Endothelial cell of umbilical vein (primary cell): ENCODE results near the gene HSPA1B. TPM values are rescaled to one million over a fixed set of nuclear protein-coding genes. Genes with fewer than 3 reads are reported as not detected.

Experiments
- BruUV-seq: library from RNA; stranded (reverse); fragments of 400-500 nt; replicated peaks from 2 replicates; lab custom pipeline; 2021; lab: Mats Ljungman, UMichigan
- CTCF ChIA-PET: fragments of 300-600, 350-600 bp; sonication (Branson Sonifier 250); formaldehyde crosslinking; loops from one replicate; lab custom pipeline; 2021; ENCODE audit warnings: antibody characterized with exemption, inconsistent platforms; lab: Charles Lee
- POLR2A ChIA-PET: fragments of 300-600, 350-600 bp; sonication (Branson Sonifier 250); formaldehyde crosslinking; loops from one replicate; lab custom pipeline; 2021; ENCODE audit warnings: antibody characterized with exemption, inconsistent platforms; lab: Charles Lee
- DNase-seq: peaks from one replicate; pipeline ENCODE4 v3.0.0-alpha.2; 2011; ENCODE audit warnings: low read depth, low spot score
- FAIRE-seq: peaks from 2 replicates; lab custom pipeline; 2011; peaks lifted over from hg19 to GRCh38; lab: Jason Lieb, UNC
- H2AFZ ChIP-seq: 2 replicates; pipeline ENCODE4 v1.6.0; 2012; ENCODE audit warnings: low read depth, low read length, control low read depth, inconsistent platforms
- H3K27ac ChIP-seq: 2 replicates; pipeline ENCODE4 v1.5.1; 2011; ENCODE audit warnings: low read depth, mild to moderate bottlenecking, control low read depth, low read length, moderate library complexity; ENCODE audit not compliant: insufficient read depth
- H3K27me3 ChIP-seq, 2 experiments: 2 replicates each; pipeline versions ENCODE4 v1.6.0 to v1.6.1; 2011; ENCODE audit warnings: low read length in 2 of 2, mixed read lengths in 1 of 2; ENCODE audit not compliant: control insufficient read depth in 2 of 2, insufficient read depth in 2 of 2
- H3K36me3 ChIP-seq, 2 experiments: 2 replicates in 1 of 2; 3 replicates in 1 of 2; pipeline ENCODE4 v1.5.1; 2011; ENCODE audit warnings: low read length in 2 of 2, mild to moderate bottlenecking in 1 of 2, moderate library complexity in 1 of 2; ENCODE audit not compliant: control insufficient read depth in 2 of 2, insufficient read depth in 2 of 2; ENCODE audit errors: extremely low read depth in 1 of 2
- H3K4me1 ChIP-seq: 3 replicates; pipeline ENCODE4 v1.5.1; 2011; ENCODE audit warnings: mild to moderate bottlenecking, low read length; ENCODE audit not compliant: control insufficient read depth, insufficient read depth; ENCODE audit errors: extremely low read depth
- H3K4me2 ChIP-seq: 2 replicates; pipeline ENCODE4 v1.6.1; 2011; ENCODE audit warnings: low read length, control low read depth, mixed read lengths; ENCODE audit not compliant: insufficient read depth
- H3K4me3 ChIP-seq, 3 experiments: fragments of 200-600 bp in 1 of 3; sonication (generic), shearing (Covaris generic) in 1 of 3; replicated peaks in 1 of 3; 2 replicates each; pipeline ENCODE4 v1.5.1; 2011 to 2016; ENCODE audit warnings: control low read depth in 3 of 3, low read length in 3 of 3, mild to moderate bottlenecking in 2 of 3, inconsistent platforms in 1 of 3, low read depth in 1 of 3, moderate library complexity in 1 of 3; ENCODE audit not compliant: insufficient read depth in 1 of 3
- H3K79me2 ChIP-seq: 2 replicates; pipeline ENCODE4 v1.6.0; 2012; ENCODE audit warnings: low read length, inconsistent platforms; ENCODE audit not compliant: control insufficient read depth, insufficient read depth
- H3K9ac ChIP-seq: replicated peaks from 2 replicates; pipeline ENCODE3; 2011; ENCODE audit warnings: low read length, control low read depth; ENCODE audit not compliant: insufficient read depth; ENCODE audit errors: extremely low read depth
- H3K9me1 ChIP-seq: replicated peaks from 3 replicates; pipeline ENCODE4 v1.6.0; 2011; ENCODE audit warnings: mild to moderate bottlenecking, low read length; ENCODE audit not compliant: control insufficient read depth, insufficient read depth; ENCODE audit errors: extremely low read depth
- H3K9me3 ChIP-seq: replicated peaks from 2 replicates; pipeline ENCODE4 v1.5.1; 2012; ENCODE audit warnings: low read length, inconsistent platforms; ENCODE audit not compliant: control insufficient read depth, insufficient read depth
- H4K20me1 ChIP-seq: replicated peaks from 2 replicates; pipeline ENCODE3; 2011; ENCODE audit warnings: mild to moderate bottlenecking, low read length; ENCODE audit not compliant: control insufficient read depth, insufficient read depth; ENCODE audit errors: extremely low read depth
- EZH2 ChIP-seq: IDR thresholded peaks from 2 replicates; pipeline ENCODE4 v1.6.1; 2012; ENCODE audit warnings: borderline replicate concordance, low read depth, mild to moderate bottlenecking, moderate library complexity, low read length, inconsistent platforms; ENCODE audit not compliant: severe bottlenecking
- FOS ChIP-seq: IDR thresholded peaks from 2 replicates; pipeline ENCODE4 v1.6.1; 2011; ENCODE audit warnings: mild to moderate bottlenecking, low read length, moderate library complexity, borderline replicate concordance; ENCODE audit not compliant: insufficient read depth
- GATA2 ChIP-seq: IDR thresholded peaks from 2 replicates; pipeline ENCODE4 v1.7.0; 2011; ENCODE audit warnings: low read depth, mild to moderate bottlenecking, moderate library complexity, mixed read lengths, low read length; ENCODE audit not compliant: insufficient read length, insufficient read depth
- JUN ChIP-seq: IDR thresholded peaks from 2 replicates; pipeline ENCODE4 v1.6.1; 2011; ENCODE audit warnings: borderline replicate concordance, low read depth; ENCODE audit not compliant: insufficient read length, insufficient read depth
- MYC ChIP-seq: IDR thresholded peaks from one replicate; pipeline ENCODE4 v1.6.1; 2011; ENCODE audit warnings: mild to moderate bottlenecking, low read depth, low read length
- POLR2A ChIP-seq: IDR thresholded peaks from 2 replicates; pipeline ENCODE4 v1.6.1; 2012; ENCODE audit warnings: low read depth, mild to moderate bottlenecking, control low read depth, low read length
- POLR2AphosphoS5 ChIP-seq: IDR thresholded peaks from 2 replicates; pipeline ENCODE4 v1.6.1; 2012; ENCODE audit warnings: low read depth, mild to moderate bottlenecking, control low read depth, low read length, moderate library complexity; ENCODE audit not compliant: insufficient read depth
- dilution Hi-C: fragments of 300-500 bp; cut with MboI; formaldehyde crosslinking; loops from one replicate; pipeline ENCODE4 v1.15.0; 2019; ENCODE audit warnings: low sequenced_read_pairs; ENCODE audit not compliant: extremely low pct_ligation_motif_present
- intact Hi-C: fragments of 100-400 bp; cut with micrococcal nuclease; formaldehyde crosslinking; loops from one replicate; pipeline ENCODE4 v1.10.0; 2022
- polyA plus RNA-seq, 4 experiments: library from polyadenylated mRNA; depleted of rRNA in 3 of 4; stranded (reverse) in 3 of 4; unstranded in 1 of 4; fragments of >200 nt; gene quantifications; 2 replicates each; pipeline versions ENCODE4 v1.2.1 to v1.2.3, GENCODE V29; 2011 to 2012; ENCODE audit warnings: missing spikeins in 1 of 4
- total RNA-seq: library from RNA; stranded (reverse); gene quantifications from 2 replicates; pipeline ENCODE4 v1.2.3, GENCODE V29; 2021
- TF ChIP-seq, protein P1 (sequence below): IDR thresholded peaks from 2 replicates; pipeline ENCODE4 v1.6.1; 2011; ENCODE audit not compliant: insufficient read depth, insufficient read length
- TF ChIP-seq, protein P2 (sequence below), 2 donors: IDR thresholded peaks; 1 replicate in 1 of 2; 2 replicates in 1 of 2; pipeline ENCODE4 v1.5.1; 2011; ENCODE audit warnings: low read length in 2 of 2, mild to moderate bottlenecking in 2 of 2, moderate library complexity in 2 of 2, control low read depth in 1 of 2, inconsistent platforms in 1 of 2, low read depth in 1 of 2; ENCODE audit not compliant: insufficient read depth in 1 of 2; ENCODE audit errors: extremely low read depth in 1 of 2

Gene HSPA1B
- total and polyA plus RNA-seq, 2 donors (not counting 3 experiments of a cell fraction or from before 2014, with no cell fraction given), result 27.1 to 54.0 TPM

DNA sequence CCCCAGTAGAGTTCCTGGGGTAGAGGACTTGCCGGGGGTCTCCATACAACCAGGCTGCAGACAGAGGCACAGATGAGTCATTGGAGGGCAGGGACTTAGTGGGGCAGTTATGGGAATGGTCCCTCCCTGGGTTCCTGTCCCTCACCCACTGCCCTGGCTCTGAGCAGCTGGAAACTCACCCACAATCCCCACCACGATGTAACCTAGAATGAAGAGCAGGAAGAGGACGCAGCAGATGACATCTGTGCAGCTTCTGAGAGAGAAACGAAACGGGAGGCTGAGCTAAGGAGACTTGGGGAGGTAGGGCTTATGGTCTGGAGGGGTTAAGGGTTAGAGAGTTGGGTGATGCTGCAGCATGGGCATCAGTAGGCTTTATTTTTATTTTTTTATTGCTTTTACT is 48.3 kb downstream of the HSPA1B start:
- dilution Hi-C loops (no loop called here), intact Hi-C loops (no loop called here)
- ChIA-PET POLR2A (no interaction called here), CTCF (no interaction called here)
- Histone ChIP-seq H3K4me1 (peaks cover 6% of the 10 kb centered on the region), H2AFZ (no peak overlapping the region), H4K20me1 (no peaks in the 10 kb centered on the region), H3K9me1 (no peaks in the 10 kb centered on the region), H3K79me2 (no peaks in the 10 kb centered on the region), H3K9me3 (no peaks in the 10 kb centered on the region), H3K9ac (no peak overlapping the region), H3K4me2 (no peak overlapping the region), H3K27ac (no peak overlapping the region), H3K4me3 (no peak overlapping the region), H3K36me3 (peaks cover 0 to 12% of the 10 kb centered on the region in 2 experiments), H3K27me3 (no peaks in the 10 kb centered on the region)
- FAIRE-seq, result no peak
- BruUV-seq, result no TSS peak
- no peak for TF ChIP-seq FOS
- TF ChIP-seq JUN, result no peak
- TF ChIP-seq, protein P1, sequence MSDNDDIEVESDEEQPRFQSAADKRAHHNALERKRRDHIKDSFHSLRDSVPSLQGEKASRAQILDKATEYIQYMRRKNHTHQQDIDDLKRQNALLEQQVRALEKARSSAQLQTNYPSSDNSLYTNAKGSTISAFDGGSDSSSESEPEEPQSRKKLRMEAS, result no peak
- no peak for TF ChIP-seq GATA2
- no peak for TF ChIP-seq EZH2
- TF ChIP-seq POLR2A, result no peak
- no peak for TF ChIP-seq POLR2AphosphoS5
- TF ChIP-seq, protein P2, sequence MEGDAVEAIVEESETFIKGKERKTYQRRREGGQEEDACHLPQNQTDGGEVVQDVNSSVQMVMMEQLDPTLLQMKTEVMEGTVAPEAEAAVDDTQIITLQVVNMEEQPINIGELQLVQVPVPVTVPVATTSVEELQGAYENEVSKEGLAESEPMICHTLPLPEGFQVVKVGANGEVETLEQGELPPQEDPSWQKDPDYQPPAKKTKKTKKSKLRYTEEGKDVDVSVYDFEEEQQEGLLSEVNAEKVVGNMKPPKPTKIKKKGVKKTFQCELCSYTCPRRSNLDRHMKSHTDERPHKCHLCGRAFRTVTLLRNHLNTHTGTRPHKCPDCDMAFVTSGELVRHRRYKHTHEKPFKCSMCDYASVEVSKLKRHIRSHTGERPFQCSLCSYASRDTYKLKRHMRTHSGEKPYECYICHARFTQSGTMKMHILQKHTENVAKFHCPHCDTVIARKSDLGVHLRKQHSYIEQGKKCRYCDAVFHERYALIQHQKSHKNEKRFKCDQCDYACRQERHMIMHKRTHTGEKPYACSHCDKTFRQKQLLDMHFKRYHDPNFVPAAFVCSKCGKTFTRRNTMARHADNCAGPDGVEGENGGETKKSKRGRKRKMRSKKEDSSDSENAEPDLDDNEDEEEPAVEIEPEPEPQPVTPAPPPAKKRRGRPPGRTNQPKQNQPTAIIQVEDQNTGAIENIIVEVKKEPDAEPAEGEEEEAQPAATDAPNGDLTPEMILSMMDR (IDR thresholded peaks at IDR 0.05; ENCODE audit: extremely low read depth in 1 of 2, insufficient read depth in 1 of 2, low read depth in 1 of 2, low read length in 2 of 2), result no peak
- no peak for TF ChIP-seq MYC
- no peak for DNase-seq
